Vagina (tissue), 2 donors: ENCODE data around the gene SLCO2B1.

ENCODE experiments used
- POLR2A ChIP-seq, 2 donors: fragments of 450-650 bp; IDR thresholded peaks; one replicate each; pipeline ENCODE4 v1.6.1; 2017; ENCODE audit warnings: antibody characterized with exemption in 2 of 2, mild to moderate bottlenecking in 2 of 2, moderate library complexity in 2 of 2
- POLR2AphosphoS5 ChIP-seq, 2 donors: sonication (generic); formaldehyde crosslinking; IDR thresholded peaks; one replicate each; pipeline ENCODE4 v1.9.0; 2017; ENCODE audit warnings: antibody characterized with exemption in 2 of 2, mild to moderate bottlenecking in 2 of 2, low read depth in 1 of 2; ENCODE audit not compliant: insufficient read depth in 1 of 2
- TF ChIP-seq, protein P1 (sequence below), 3 experiments: fragments of 450-650 bp in 2 of 3; fragments of 200-600 bp in 1 of 3; sonication (generic) in 1 of 3; IDR thresholded peaks; one replicate each; pipeline ENCODE4 v1.5.1; 2017 to 2019; ENCODE audit warnings: antibody characterized with exemption in 3 of 3, mild to moderate bottlenecking in 2 of 3, moderate library complexity in 2 of 3

DNA sequence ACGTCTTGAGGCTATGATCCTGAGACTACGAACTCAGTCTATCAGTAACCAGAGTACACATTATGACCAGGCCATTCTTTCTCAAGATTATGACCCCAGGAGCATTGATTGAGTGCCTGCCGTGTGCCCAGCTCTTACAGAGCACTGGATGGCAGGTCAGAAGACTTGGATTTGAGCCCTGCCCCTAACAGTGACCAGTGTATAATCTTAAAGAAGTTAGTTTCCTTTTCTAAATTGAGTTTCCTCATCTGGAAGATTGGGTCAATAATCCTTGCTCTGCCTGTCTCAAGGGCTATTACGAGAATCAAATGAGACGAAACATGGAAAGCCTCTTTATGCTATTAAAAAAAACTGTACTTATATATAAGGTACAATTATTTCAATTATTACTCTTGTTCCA lies 38.2 kb downstream of the SLCO2B1 start:
- TF ChIP-seq, protein P1, sequence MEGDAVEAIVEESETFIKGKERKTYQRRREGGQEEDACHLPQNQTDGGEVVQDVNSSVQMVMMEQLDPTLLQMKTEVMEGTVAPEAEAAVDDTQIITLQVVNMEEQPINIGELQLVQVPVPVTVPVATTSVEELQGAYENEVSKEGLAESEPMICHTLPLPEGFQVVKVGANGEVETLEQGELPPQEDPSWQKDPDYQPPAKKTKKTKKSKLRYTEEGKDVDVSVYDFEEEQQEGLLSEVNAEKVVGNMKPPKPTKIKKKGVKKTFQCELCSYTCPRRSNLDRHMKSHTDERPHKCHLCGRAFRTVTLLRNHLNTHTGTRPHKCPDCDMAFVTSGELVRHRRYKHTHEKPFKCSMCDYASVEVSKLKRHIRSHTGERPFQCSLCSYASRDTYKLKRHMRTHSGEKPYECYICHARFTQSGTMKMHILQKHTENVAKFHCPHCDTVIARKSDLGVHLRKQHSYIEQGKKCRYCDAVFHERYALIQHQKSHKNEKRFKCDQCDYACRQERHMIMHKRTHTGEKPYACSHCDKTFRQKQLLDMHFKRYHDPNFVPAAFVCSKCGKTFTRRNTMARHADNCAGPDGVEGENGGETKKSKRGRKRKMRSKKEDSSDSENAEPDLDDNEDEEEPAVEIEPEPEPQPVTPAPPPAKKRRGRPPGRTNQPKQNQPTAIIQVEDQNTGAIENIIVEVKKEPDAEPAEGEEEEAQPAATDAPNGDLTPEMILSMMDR (IDR thresholded peaks at IDR 0.05): no peak
- TF ChIP-seq POLR2AphosphoS5 (IDR thresholded peaks at IDR 0.05; ENCODE audit: insufficient read depth in 1 of 2, low read depth in 1 of 2): no peak
- no peak for TF ChIP-seq POLR2A (IDR thresholded peaks at IDR 0.05)
